H1 (cell line): ENCODE results near the gene TNFAIP8L3. TPM values are rescaled to one million over a fixed set of nuclear protein-coding genes. Genes with fewer than 3 reads are reported as not detected.
"Not testable (repeated sequence)": the region's sequence is repeated elsewhere in the genome, so short reads cannot be mapped to it uniquely, and the experiment has no call there.

Source experiments
- CTCF ChIA-PET: fragments of 300-600 bp; sonication (Branson Sonifier 250); formaldehyde crosslinking; loops from one replicate; lab custom pipeline; 2021; ENCODE audit not compliant: partially characterized antibody; lab: Charles Lee
- POLR2A ChIA-PET: fragments of 300-600 bp; sonication (Branson Sonifier 250); formaldehyde crosslinking; loops from one replicate; lab custom pipeline; 2021; ENCODE audit warnings: inconsistent platforms; ENCODE audit not compliant: partially characterized antibody; lab: Charles Lee
- DNase-seq, 2 experiments: peaks; one replicate each; pipeline versions ENCODE4 v3.0.0 to v3.0.0-alpha.2; 2010 to 2022; ENCODE audit warnings: low spot score in 2 of 2, low read depth in 1 of 2, mixed read lengths in 1 of 2
- FAIRE-seq: peaks from 2 replicates; lab custom pipeline; 2011; peaks lifted over from hg19 to GRCh38; lab: Jason Lieb, UNC
- H2AFZ ChIP-seq: 2 replicates; pipeline ENCODE4 v1.8.1; 2012; ENCODE audit warnings: low read length, inconsistent platforms
- H2AK5ac ChIP-seq: 2 replicates; pipeline ENCODE4 v1.6.1; 2013; ENCODE audit warnings: low read depth, low read length
- H2BK120ac ChIP-seq: replicated peaks from 2 replicates; pipeline ENCODE3; 2013; ENCODE audit warnings: low read depth, low read length, inconsistent platforms
- H2BK12ac ChIP-seq: 2 replicates; pipeline ENCODE4 v1.6.1; 2013; ENCODE audit warnings: low read depth, low read length
- H2BK15ac ChIP-seq: 2 replicates; pipeline ENCODE4 v1.6.1; 2013; ENCODE audit warnings: low read length
- H2BK20ac ChIP-seq: 2 replicates; pipeline ENCODE4 v1.6.1; 2013; ENCODE audit warnings: low read length
- H2BK5ac ChIP-seq: 2 replicates; pipeline ENCODE4 v1.6.1; 2013; ENCODE audit warnings: low read depth, low read length
- H3K14ac ChIP-seq: 2 replicates; pipeline ENCODE4 v1.6.1; 2013; ENCODE audit warnings: inconsistent platforms; ENCODE audit not compliant: insufficient read length
- H3K18ac ChIP-seq: 2 replicates; pipeline ENCODE4 v1.6.1; 2013; ENCODE audit warnings: low read length; ENCODE audit errors: extremely low read depth
- H3K23ac ChIP-seq: 2 replicates; pipeline ENCODE4 v1.6.1; 2013; ENCODE audit warnings: inconsistent platforms; ENCODE audit not compliant: insufficient read length
- H3K23me2 ChIP-seq: 2 replicates; pipeline ENCODE4 v1.6.1; 2013; ENCODE audit warnings: low read depth, low read length
- H3K27ac ChIP-seq: 2 replicates; pipeline ENCODE4 v1.6.1; 2011; ENCODE audit warnings: low read depth, low read length, inconsistent platforms
- H3K27me3 ChIP-seq, 4 experiments: replicated peaks in 1 of 4; 1 replicate in 1 of 4; 2 replicates in 3 of 4; pipeline versions ENCODE4 v1.6.1 to v1.8.1; 2011 to 2013; ENCODE audit warnings: low read length in 3 of 4, mild to moderate bottlenecking in 3 of 4, inconsistent platforms in 2 of 4, mixed read lengths in 2 of 4, moderate library complexity in 1 of 4; ENCODE audit not compliant: control insufficient read depth in 3 of 4, insufficient read depth in 3 of 4; ENCODE audit errors: extremely low read depth in 1 of 4
- H3K36me3 ChIP-seq, 4 experiments: 2 replicates each; pipeline versions ENCODE4 v1.6.1 to v1.8.1; 2011 to 2013; ENCODE audit warnings: mild to moderate bottlenecking in 4 of 4, low read length in 3 of 4, moderate library complexity in 2 of 4, control low read depth in 1 of 4, inconsistent platforms in 1 of 4; ENCODE audit not compliant: insufficient read depth in 4 of 4, control insufficient read depth in 2 of 4
- H3K4ac ChIP-seq: replicated peaks from 2 replicates; pipeline ENCODE3; 2013; ENCODE audit warnings: low read length, low read depth, mixed read lengths, inconsistent platforms; ENCODE audit not compliant: insufficient read length
- H3K4me1 ChIP-seq, 4 experiments: replicated peaks in 1 of 4; 1 replicate in 1 of 4; 2 replicates in 3 of 4; pipeline versions ENCODE4 v1.6.1 to v1.8.1; 2011 to 2013; ENCODE audit warnings: low read length in 3 of 4, inconsistent platforms in 2 of 4, mixed read lengths in 1 of 4; ENCODE audit not compliant: insufficient read depth in 4 of 4, control insufficient read depth in 3 of 4
- H3K4me2 ChIP-seq, 2 experiments: 2 replicates each; pipeline versions ENCODE4 v1.6.1 to v1.8.1; 2011 to 2013; ENCODE audit warnings: low read depth in 2 of 2, low read length in 2 of 2, control low read depth in 1 of 2, inconsistent platforms in 1 of 2, mild to moderate bottlenecking in 1 of 2; ENCODE audit not compliant: insufficient read depth in 1 of 2
- H3K4me3 ChIP-seq, 4 experiments: fragments of 200-600, 300-600 bp in 1 of 4; sonication (generic), shearing (Covaris generic), sonication (Bioruptor Twin) in 1 of 4; 2 replicates each; pipeline versions ENCODE4 v1.5.1 to v1.8.1; 2011 to 2016; ENCODE audit warnings: low read length in 4 of 4, low read depth in 3 of 4, control low read depth in 2 of 4, inconsistent platforms in 2 of 4, mild to moderate bottlenecking in 2 of 4, mixed read lengths in 1 of 4, moderate library complexity in 1 of 4; ENCODE audit not compliant: insufficient read depth in 2 of 4; ENCODE audit errors: extremely low read depth in 1 of 4
- H3K56ac ChIP-seq: replicated peaks from 2 replicates; pipeline ENCODE3; 2013; ENCODE audit warnings: low read depth, mild to moderate bottlenecking, mixed read lengths, low read length, inconsistent platforms; ENCODE audit not compliant: insufficient read length
- H3K79me1 ChIP-seq: 2 replicates; pipeline ENCODE4 v1.6.1; 2013; ENCODE audit warnings: low read depth, low read length, control low read depth
- H3K79me2 ChIP-seq, 2 experiments: 2 replicates each; pipeline versions ENCODE4 v1.6.1 to v1.8.1; 2012 to 2013; ENCODE audit warnings: low read length in 2 of 2, mild to moderate bottlenecking in 2 of 2, inconsistent platforms in 1 of 2; ENCODE audit not compliant: insufficient read depth in 2 of 2, control insufficient read depth in 1 of 2
- H3K9ac ChIP-seq, 4 experiments: replicated peaks in 1 of 4; 1 replicate in 1 of 4; 2 replicates in 3 of 4; pipeline versions ENCODE4 v1.6.1 to v1.8.1; 2011 to 2013; ENCODE audit warnings: low read depth in 3 of 4, low read length in 3 of 4, control low read depth in 2 of 4, mild to moderate bottlenecking in 2 of 4, moderate library complexity in 2 of 4, inconsistent platforms in 1 of 4; ENCODE audit errors: extremely low read depth in 1 of 4
- H3K9me3 ChIP-seq, 2 experiments: 2 replicates each; pipeline versions ENCODE4 v1.6.1 to v1.8.1; 2012 to 2013; ENCODE audit warnings: mild to moderate bottlenecking in 2 of 2, moderate library complexity in 2 of 2, control low read depth in 1 of 2, inconsistent platforms in 1 of 2, low read depth in 1 of 2, low read length in 1 of 2, mixed read lengths in 1 of 2; ENCODE audit not compliant: insufficient read depth in 2 of 2
- H4K20me1 ChIP-seq, 2 experiments: replicated peaks in 1 of 2; 2 replicates each; pipeline versions ENCODE3 to v1.8.1; 2011 to 2013; ENCODE audit warnings: inconsistent platforms in 2 of 2, low read length in 2 of 2, mild to moderate bottlenecking in 1 of 2; ENCODE audit not compliant: insufficient read depth in 2 of 2, control insufficient read depth in 1 of 2
- H4K5ac ChIP-seq: 2 replicates; pipeline ENCODE4 v1.6.1; 2013; ENCODE audit warnings: low read length, low read depth, mixed read lengths, inconsistent platforms; ENCODE audit not compliant: insufficient read length
- H4K8ac ChIP-seq: 2 replicates; pipeline ENCODE4 v1.8.0; 2013; ENCODE audit warnings: mild to moderate bottlenecking, moderate library complexity, low read length, inconsistent platforms; ENCODE audit not compliant: insufficient read depth; ENCODE audit errors: extremely low read depth
- H4K91ac ChIP-seq: replicated peaks from 2 replicates; pipeline ENCODE3; 2013; ENCODE audit warnings: low read length, mixed read lengths, inconsistent platforms; ENCODE audit not compliant: insufficient read length
- YY1 ChIP-seq: IDR thresholded peaks from 2 replicates; pipeline ENCODE4 v1.6.1; 2011; ENCODE audit warnings: low read depth, mild to moderate bottlenecking, low read length
- WGBS, 2 experiments: shearing (Covaris generic) in 1 of 2; methylation state at CpG; one replicate each; pipeline versions ENCODE4 v1.1.6 to v1.1.7; 2013 to 2015; ENCODE audit warnings: low lambda C conversion rate in 2 of 2, mixed read lengths in 2 of 2, inconsistent platforms in 1 of 2, low coverage in 1 of 2, missing lambda C conversion rate in 1 of 2; ENCODE audit not compliant: insufficient replicate concordance in 2 of 2, insufficient coverage in 1 of 2, insufficient read length in 1 of 2; ENCODE audit errors: extremely low coverage in 1 of 2, missing lambda C conversion rate in 1 of 2; 5-methylcytosine and 5-hydroxymethylcytosine counted together
- polyA plus RNA-seq, 7 experiments: library from polyadenylated mRNA; depleted of rRNA in 3 of 7; stranded (reverse) in 5 of 7; unstranded in 2 of 7; fragments of >200 nt in 5 of 7; fragments of 200-250 nt in 2 of 7; gene quantifications; 1 replicate in 5 of 7; 2 replicates in 1 of 7; 4 replicates in 1 of 7; pipeline versions ENCODE4 v1.2.1 to v1.2.3, GENCODE V29; 2011 to 2013; ENCODE audit warnings: missing spikeins in 2 of 7, mixed read lengths in 2 of 7
- total RNA-seq: library from RNA; stranded (reverse); fragmentation: NEBNext Ultra II Directional; extraction: Animal tissue kit (Norgen Biotek cat#: 25700); gene quantifications from 2 replicates; pipeline ENCODE4 v1.2.1, GENCODE V29; 2021

Gene TNFAIP8L3
- total and polyA plus RNA-seq, 2 of the 8 experiments (the other 6 are each of a cell fraction or from before 2014, with no cell fraction given), result 0.23 to 0.67 TPM

GRCh38 chr15:51037474-51037873, 57.2 kb downstream of the TNFAIP8L3 start:
- H3K4ac ChIP-seq, H4K8ac ChIP-seq, H2BK15ac ChIP-seq, H3K23ac ChIP-seq, H3K9me3 ChIP-seq, H3K27me3 ChIP-seq, DNase-seq, H3K23me2 ChIP-seq, H3K14ac ChIP-seq, H2AK5ac ChIP-seq, H3K79me2 ChIP-seq, CTCF ChIA-PET, H2BK120ac ChIP-seq, H4K91ac ChIP-seq, H3K27ac ChIP-seq, FAIRE-seq, H3K79me1 ChIP-seq, H4K20me1 ChIP-seq, H3K18ac ChIP-seq, H4K5ac ChIP-seq, H3K36me3 ChIP-seq, H3K56ac ChIP-seq, H3K4me1 ChIP-seq, H2BK5ac ChIP-seq: not testable (repeated sequence)
- 87% methylated on average over 13 of the region's 13 CpGs; no CpG with 5 or more reads in 1 of the 2 experiments for WGBS, 2 experiments
- Histone ChIP-seq H2BK12ac (0 out of 2 replicates have a peak overlapping the region, but pooled peaks have one; percentile 68), H3K9ac (peak overlapping the region in 1 of 4 experiments; percentile 77; a peak in 1 of 7 replicates), H3K4me2 (peak overlapping the region; percentile 40 to 73; a peak in 3 of 4 replicates), H3K4me3 (peak overlapping the region; percentile 10 to 48 (median 31); a peak in 4 of 8 replicates), H2BK20ac (peak overlapping the region; percentile 80; the same call in 1 of the 2 replicates), H2AFZ (0 out of 2 replicates have a peak overlapping the region, but pooled peaks have one; percentile 56)
- 0 out of 2 replicates have a peak, but pooled peaks have one; percentile 66 for TF ChIP-seq YY1
- POLR2A ChIA-PET, result interaction anchor here (1.2 kb wide), 1 partner anchor 28 kb away, joined by 3 read pairs; no protein-coding TSS in a partner anchor
